HG02571 (cell line): ENCODE measurements around the gene L3MBTL2.

Source experiments
- ATAC-seq: cut with Tn5 transposase; IDR thresholded peaks from one replicate; pipeline ENCODE4 v1.9.1; 2021; ENCODE audit warnings: mild to moderate bottlenecking, moderate library complexity; ENCODE audit not compliant: unreplicated experiment

Gene L3MBTL2

DNA sequence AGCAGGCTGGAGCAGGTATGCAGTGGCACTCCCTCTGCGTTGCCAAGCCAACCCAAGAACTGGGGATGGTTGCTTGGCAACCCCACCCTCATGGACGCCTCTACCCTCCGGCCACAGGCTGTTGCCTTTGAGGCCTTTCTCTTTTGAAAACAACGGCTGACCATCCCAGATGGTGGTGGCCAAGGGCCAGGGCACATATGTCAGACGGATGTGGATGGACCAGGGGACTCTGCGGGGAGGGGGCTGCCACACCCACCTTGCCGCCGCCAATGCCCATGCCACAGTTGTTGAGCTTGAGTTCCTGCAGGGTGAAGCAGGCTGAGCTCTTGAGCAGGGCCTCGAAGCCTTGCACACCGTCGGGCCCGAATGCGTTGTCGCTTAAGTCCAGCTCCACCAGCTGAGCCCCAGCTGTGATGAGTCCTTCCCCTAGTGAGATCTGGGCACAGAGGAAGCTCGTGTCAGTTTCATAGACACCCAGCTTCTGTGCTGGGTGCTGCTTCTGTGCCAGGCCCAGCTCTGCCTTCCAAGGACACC is 59.4 kb downstream of the L3MBTL2 start:
- ATAC-seq = no peak

DNA sequence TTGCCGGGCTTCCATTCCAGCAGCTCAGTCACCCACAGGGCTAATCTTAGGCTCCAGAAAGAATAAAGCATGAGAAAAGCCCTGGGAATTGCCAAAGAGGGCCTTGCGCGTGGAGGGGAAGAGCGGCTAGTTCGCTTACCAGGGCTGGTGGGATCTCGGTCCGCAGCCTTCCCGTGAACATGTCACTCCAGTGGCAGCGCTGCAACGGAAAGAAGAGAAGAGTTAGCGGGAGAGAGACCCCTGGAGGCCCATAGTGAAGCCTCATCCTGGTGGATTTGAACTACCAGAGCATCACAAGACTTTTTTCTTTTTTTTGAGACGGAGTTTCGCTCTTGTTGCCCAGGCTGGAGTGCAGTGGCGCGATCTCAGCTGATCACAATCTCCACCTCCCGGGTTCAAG is 62.8 kb downstream of the L3MBTL2 start:
- no peak for ATAC-seq

DNA sequence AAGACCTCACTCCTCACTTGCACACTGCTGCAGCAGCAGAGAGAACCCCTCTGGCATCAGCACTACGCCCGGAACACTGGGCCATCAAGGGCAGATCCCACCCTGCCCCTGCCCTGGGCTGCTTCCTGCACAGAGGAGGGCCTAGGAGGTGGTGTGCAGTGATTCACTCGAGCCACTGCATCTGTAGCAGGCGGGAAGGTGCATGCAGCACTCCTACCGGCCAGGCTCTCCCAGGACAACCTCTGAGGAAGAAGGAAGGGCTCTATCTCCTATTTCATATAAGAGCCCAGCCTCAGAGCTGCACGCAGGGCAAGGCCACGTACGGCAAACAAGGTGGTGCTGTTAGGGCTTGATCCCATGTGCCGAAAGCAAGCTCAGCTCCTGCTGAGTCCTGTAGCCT is 66.7 kb downstream of the L3MBTL2 start:
- no peak for ATAC-seq

DNA sequence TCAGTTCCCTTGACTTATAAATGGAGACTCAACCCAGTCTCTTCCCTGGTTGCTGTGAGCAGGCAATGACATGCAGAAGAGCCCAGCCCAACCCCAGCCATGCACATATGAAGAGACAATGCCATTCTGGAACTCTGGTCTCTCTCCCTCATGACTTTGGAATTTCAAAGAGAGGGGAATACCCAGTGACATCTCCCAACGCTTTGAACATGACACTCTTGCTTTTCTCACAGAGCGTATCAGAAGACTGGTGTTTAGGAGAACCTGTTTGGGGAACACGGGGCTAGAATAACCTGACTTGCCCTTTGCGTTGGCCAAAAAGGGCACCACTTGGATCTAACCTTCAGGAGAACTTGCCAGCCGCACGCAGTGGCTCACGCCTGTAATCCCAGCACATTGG is 68.0 kb downstream of the L3MBTL2 start:
- ATAC-seq = no peak

DNA sequence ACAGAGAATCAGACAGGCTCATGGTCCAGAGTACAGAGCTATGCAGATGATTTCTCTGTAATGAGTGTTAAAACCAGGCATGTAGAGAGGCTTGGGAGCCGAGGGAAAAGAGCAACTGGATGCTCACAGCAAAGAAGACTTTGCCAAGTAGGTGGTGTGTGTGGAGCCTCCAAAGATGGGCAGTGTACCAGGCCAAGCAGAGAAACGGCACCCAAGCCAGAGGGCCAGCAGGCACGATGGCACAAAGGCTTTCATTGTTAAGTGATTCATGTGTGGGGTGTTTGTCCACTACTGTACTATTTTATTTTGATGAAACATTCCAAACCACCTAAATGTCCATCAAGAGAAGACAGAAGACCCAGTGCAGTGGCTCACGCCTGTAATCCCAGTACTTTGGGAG is 69.7 kb downstream of the L3MBTL2 start:
- ATAC-seq = no peak

DNA sequence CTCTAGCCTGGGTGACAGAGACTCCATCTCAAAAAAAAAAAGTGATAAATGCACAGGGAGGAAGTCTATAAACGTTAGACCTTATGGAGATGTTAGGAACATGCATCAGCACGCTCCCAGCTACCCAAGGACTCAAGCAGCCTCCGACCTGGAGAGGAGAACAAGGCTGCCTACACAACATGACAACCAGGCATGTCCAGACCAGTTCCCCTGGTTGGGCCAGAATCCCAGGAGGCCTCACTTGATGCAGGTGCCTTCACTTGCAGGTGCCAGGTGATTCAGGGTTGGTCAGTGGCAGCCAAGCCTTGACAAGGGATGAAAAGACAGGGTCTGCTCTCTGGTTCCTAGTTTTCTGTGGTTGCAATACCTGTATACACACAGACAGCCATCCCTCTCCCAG is 75.0 kb downstream of the L3MBTL2 start:
- ATAC-seq = no peak

GRCh38 chr22:41280854-41281253 is 75.7 kb downstream of the L3MBTL2 start:
- ATAC-seq = no peak
